ENCODE results near the gene IMMP2L.

IMMP2L gene

GRCh38 chr7:111568870-111569462 lies 6.7 kb upstream of the IMMP2L start:
- DNase-seq (ENCODE audit: extremely low read depth, low read depth), result no peak
- TF ChIP-seq CTCF (IDR thresholded peaks at IDR 0.05; ENCODE audit: low read depth, low read length), result no peak

- DNase-seq (ENCODE audit: extremely low read depth, low read depth), result no peak
Measured at GRCh38 chr7:111568419-111568818, 6.1 kb upstream of the IMMP2L start.

GRCh38 chr7:111564078-111564477 lies 1.8 kb upstream of the IMMP2L start:
- TF ChIP-seq CTCF (IDR thresholded peaks at IDR 0.05; ENCODE audit: low read depth, low read length), result no peak
- DNase-seq (ENCODE audit: extremely low read depth, low read depth), result no peak

More at GRCh38 chr7:111568419-111568818, 6.1 kb upstream of the IMMP2L start:
- TF ChIP-seq CTCF (IDR thresholded peaks at IDR 0.05; ENCODE audit: low read depth, low read length), result no peak

GRCh38 chr7:111561654-111561903 lies 713 bp downstream of the IMMP2L start:
- no peak for DNase-seq (ENCODE audit: extremely low read depth, low read depth)
- TF ChIP-seq CTCF (IDR thresholded peaks at IDR 0.05; ENCODE audit: low read depth, low read length), result no peak

- no peak for TF ChIP-seq CTCF (IDR thresholded peaks at IDR 0.05; ENCODE audit: low read depth, low read length)
- DNase-seq (ENCODE audit: extremely low read depth, low read depth), result no peak
Measured at GRCh38 chr7:111560773-111561653, 1.3 kb downstream of the IMMP2L start.

- no peak for DNase-seq (ENCODE audit: extremely low read depth, low read depth)
- no peak for TF ChIP-seq CTCF (IDR thresholded peaks at IDR 0.05; ENCODE audit: low read depth, low read length)
Measured at GRCh38 chr7:111558991-111559390, 3.3 kb downstream of the IMMP2L start.

- DNase-seq (ENCODE audit: extremely low read depth, low read depth), result no peak
- no peak for TF ChIP-seq CTCF (IDR thresholded peaks at IDR 0.05; ENCODE audit: low read depth, low read length)
Measured at GRCh38 chr7:111556977-111557376, 5.3 kb downstream of the IMMP2L start.
